SK-N-SH (cell line): ENCODE results near the gene NUAK1. TPM values are rescaled to one million over a fixed set of nuclear protein-coding genes. Genes with fewer than 3 reads are reported as not detected.

Source experiments
- CTCF ChIA-PET: fragments of 300-600, 350-600 bp; formaldehyde crosslinking; extraction: SDS; loops from one replicate; lab custom pipeline; 2021; lab: Yijun Ruan, JAX
- POLR2A ChIA-PET: fragments of 350-600 bp; sonication (Branson Sonifier 250); formaldehyde crosslinking; extraction: SDS; loops from one replicate; lab custom pipeline; 2020; ENCODE audit warnings: antibody characterized with exemption, inconsistent platforms; lab: Yijun Ruan, JAX
- DNase-seq: peaks from one replicate; pipeline ENCODE4 v3.0.0; 2012
- H2AFZ ChIP-seq: fragments of 200-600 bp; sonication (generic); 2 replicates; pipeline ENCODE4 v1.8.1; 2016; ENCODE audit warnings: antibody characterized with exemption, mild to moderate bottlenecking, low read depth
- H3F3A ChIP-seq: fragments of 200-600 bp; sonication (generic); replicated peaks from 2 replicates; pipeline ENCODE3; 2016; ENCODE audit warnings: antibody characterized with exemption, mild to moderate bottlenecking; ENCODE audit not compliant: insufficient read depth
- H3K27ac ChIP-seq, 2 experiments: fragments of 200-500 bp in 1 of 2; fragments of 200-600 bp in 1 of 2; sonication (Bioruptor generic) in 1 of 2; sonication (generic), shearing (Covaris generic) in 1 of 2; 2 replicates each; pipeline versions ENCODE4 v1.5.1 to v1.6.1; 2014 to 2016; ENCODE audit warnings: low read depth in 2 of 2, inconsistent platforms in 1 of 2, low read length in 1 of 2, mild to moderate bottlenecking in 1 of 2, mixed read lengths in 1 of 2
- H3K27me3 ChIP-seq: fragments of 200-600 bp; sonication (generic), shearing (Covaris generic); 2 replicates; pipeline ENCODE4 v1.6.1; 2016; ENCODE audit warnings: mixed run types; ENCODE audit not compliant: insufficient read depth
- H3K36me3 ChIP-seq, 2 experiments: fragments of 200-500 bp in 1 of 2; fragments of 200-600 bp in 1 of 2; sonication (Bioruptor generic) in 1 of 2; sonication (generic) in 1 of 2; replicated peaks in 1 of 2; 2 replicates each; pipeline versions ENCODE3 to v1.5.1; 2014 to 2016; ENCODE audit warnings: low read length in 1 of 2, mild to moderate bottlenecking in 1 of 2; ENCODE audit not compliant: insufficient read depth in 2 of 2, control insufficient read depth in 1 of 2
- H3K4me1 ChIP-seq, 2 experiments: fragments of 200-500 bp in 1 of 2; fragments of 200-600 bp in 1 of 2; sonication (Bioruptor generic) in 1 of 2; sonication (generic), shearing (Covaris generic) in 1 of 2; 2 replicates each; pipeline versions ENCODE4 v1.5.1 to v1.6.1; 2014 to 2016; ENCODE audit warnings: low read depth in 1 of 2, low read length in 1 of 2, mixed run types in 1 of 2; ENCODE audit not compliant: insufficient read depth in 2 of 2, control insufficient read depth in 1 of 2
- H3K4me2 ChIP-seq: fragments of 200-600 bp; sonication (generic), shearing (Covaris generic); 2 replicates; pipeline ENCODE4 v1.6.1; 2017; ENCODE audit warnings: mixed run types
- H3K4me3 ChIP-seq, 2 experiments: fragments of 200-500 bp in 1 of 2; fragments of 200-600 bp in 1 of 2; sonication (Bioruptor generic) in 1 of 2; sonication (generic), shearing (Covaris generic) in 1 of 2; 2 replicates each; pipeline versions ENCODE4 v1.5.1 to v1.8.1; 2014 to 2016; ENCODE audit warnings: low read depth in 2 of 2, inconsistent platforms in 1 of 2, low read length in 1 of 2, mild to moderate bottlenecking in 1 of 2, mixed read lengths in 1 of 2, moderate library complexity in 1 of 2
- H3K79me2 ChIP-seq: fragments of 200-600 bp; sonication (generic); 2 replicates; pipeline ENCODE4 v1.8.1; 2017; ENCODE audit warnings: mild to moderate bottlenecking; ENCODE audit not compliant: insufficient read depth
- H3K9ac ChIP-seq: fragments of 200-600 bp; sonication (generic); 2 replicates; pipeline ENCODE4 v1.6.1; 2017; ENCODE audit warnings: mixed run types
- H3K9me2 ChIP-seq: fragments of 200-600 bp; sonication (generic); 2 replicates; pipeline ENCODE4 v1.6.1; 2017; ENCODE audit warnings: mixed run types
- H3K9me3 ChIP-seq: fragments of 200-600 bp; sonication (generic); 2 replicates; pipeline ENCODE4 v1.6.1; 2017; ENCODE audit warnings: mixed run types, mild to moderate bottlenecking, moderate library complexity
- H4K20me1 ChIP-seq: fragments of 200-600 bp; sonication (generic); 2 replicates; pipeline ENCODE4 v1.6.1; 2017; ENCODE audit warnings: mild to moderate bottlenecking, mixed run types; ENCODE audit not compliant: insufficient read depth
- CHD2 ChIP-seq: fragments of 150-350 bp; IDR thresholded peaks from 2 replicates; pipeline ENCODE4 v1.6.1; 2018; ENCODE audit warnings: low read length; ENCODE audit not compliant: partially characterized antibody
- CTCF ChIP-seq: fragments of 200-600 bp; sonication (generic); IDR thresholded peaks from 2 replicates; pipeline ENCODE4 v1.6.1; 2017; ENCODE audit warnings: antibody characterized with exemption, mild to moderate bottlenecking, moderate library complexity
- ELF1 ChIP-seq: IDR thresholded peaks from 2 replicates; pipeline ENCODE4 v1.4.0; 2012
- EP300 ChIP-seq, 2 experiments: IDR thresholded peaks; 2 replicates each; pipeline versions ENCODE4 v1.4.0 to v1.6.1; 2012; ENCODE audit warnings: borderline replicate concordance in 1 of 2, low read depth in 1 of 2, low read length in 1 of 2
- FOSL2 ChIP-seq: IDR thresholded peaks from 2 replicates; pipeline ENCODE4 v1.4.0; 2012; ENCODE audit warnings: low read depth, mild to moderate bottlenecking, moderate library complexity, borderline replicate concordance
- FOXM1 ChIP-seq: IDR thresholded peaks from 2 replicates; pipeline ENCODE4 v1.4.0; 2012; ENCODE audit warnings: low read depth, mild to moderate bottlenecking
- GABPA ChIP-seq: IDR thresholded peaks from 2 replicates; pipeline ENCODE4 v1.4.0; 2012; ENCODE audit warnings: low read depth, mild to moderate bottlenecking
- GATA2 ChIP-seq: sonication (generic); formaldehyde crosslinking; IDR thresholded peaks from 2 replicates; pipeline ENCODE4 v1.5.0; 2020; ENCODE audit warnings: mild to moderate bottlenecking, missing genetic modification reagents
- MAX ChIP-seq: IDR thresholded peaks from 2 replicates; pipeline ENCODE4 v1.4.0; 2012; ENCODE audit warnings: low read depth
- MXI1 ChIP-seq: IDR thresholded peaks from 2 replicates; pipeline ENCODE4 v1.6.1; 2012; ENCODE audit warnings: mild to moderate bottlenecking, low read depth, low read length, improper control_type of control experiment
- PBX3 ChIP-seq: IDR thresholded peaks from 2 replicates; pipeline ENCODE4; 2012
- POLR2AphosphoS5 ChIP-seq: IDR thresholded peaks from 2 replicates; pipeline ENCODE4 v1.6.1; 2012; ENCODE audit warnings: low read depth, low read length
- RCOR1 ChIP-seq: fragments of 150-350 bp; IDR thresholded peaks from 2 replicates; pipeline ENCODE4 v1.6.1; 2017; ENCODE audit warnings: antibody characterized with exemption, low read length
- RXRA ChIP-seq: IDR thresholded peaks from 2 replicates; pipeline ENCODE4 v1.4.0; 2012; ENCODE audit warnings: low read depth, mild to moderate bottlenecking, borderline replicate concordance
- SMC3 ChIP-seq: IDR thresholded peaks from 2 replicates; pipeline ENCODE4 v1.6.1; 2012; ENCODE audit warnings: low read depth, low read length, improper control_type of control experiment
- TAF1 ChIP-seq: IDR thresholded peaks from 2 replicates; pipeline ENCODE4 v1.6.1; 2012; ENCODE audit warnings: low read depth, mild to moderate bottlenecking, low read length, moderate library complexity, borderline replicate concordance
- TEAD4 ChIP-seq: IDR thresholded peaks from 2 replicates; pipeline ENCODE4 v1.4.0; 2012; ENCODE audit warnings: mild to moderate bottlenecking, borderline replicate concordance; ENCODE audit not compliant: insufficient read depth
- ZBTB33 ChIP-seq: IDR thresholded peaks from 2 replicates; pipeline ENCODE4 v1.4.0; 2012; ENCODE audit warnings: low read depth, borderline replicate concordance
- WGBS: methylation state at CpG from one replicate; pipeline ENCODE4 v1.1.6; 2017; ENCODE audit warnings: low lambda C conversion rate; 5-methylcytosine and 5-hydroxymethylcytosine counted together
- polyA plus RNA-seq, 3 experiments: library from polyadenylated mRNA; depleted of rRNA; stranded (reverse); fragments of >200 nt; gene quantifications; 2 replicates each; pipeline ENCODE4 v1.2.3, GENCODE V29; 2012

The NUAK1 gene
- polyA plus RNA-seq, 1 of the 3 experiments (the other 2 are of a cell fraction) = 8.1 TPM

DNA sequence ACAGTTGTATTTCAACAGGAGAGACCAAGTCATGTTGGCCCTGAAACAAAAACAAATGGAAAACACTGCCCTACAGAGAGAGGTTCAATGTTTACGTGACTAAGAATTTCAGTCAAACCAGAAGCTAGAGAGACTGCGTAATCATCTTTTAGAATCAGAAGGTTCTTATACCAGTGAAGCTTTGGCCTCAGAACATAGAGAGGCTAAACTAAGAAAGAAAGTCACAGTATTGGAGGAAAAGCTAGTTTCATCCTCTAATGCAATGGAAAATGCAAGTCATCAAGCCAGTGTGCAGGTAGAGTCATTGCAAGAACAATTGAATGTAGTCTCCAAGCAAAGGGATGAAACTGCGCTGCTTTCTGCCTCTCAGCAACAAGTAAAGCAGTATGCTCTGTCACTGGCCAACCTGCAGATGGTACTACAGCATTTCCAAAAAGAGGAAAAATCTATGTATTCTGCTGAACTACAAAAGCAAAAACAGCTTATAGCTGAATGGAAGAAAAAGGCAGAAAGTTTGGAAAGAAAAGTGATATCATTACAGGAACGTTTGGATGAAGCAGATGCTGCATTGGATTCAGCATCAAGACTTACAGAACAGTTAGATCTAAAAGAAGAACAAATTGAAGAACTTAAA lies 32.5 kb upstream of the NUAK1 start:
- Histone ChIP-seq H3F3A (no peaks in the 10 kb centered on the region), H3K4me1 (no peaks in the 10 kb centered on the region), H3K9me3 (no peaks in the 10 kb centered on the region), H3K4me3 (no peak overlapping the region), H3K4me2 (no peak overlapping the region), H3K79me2 (no peaks in the 10 kb centered on the region), H3K27me3 (no peaks in the 10 kb centered on the region), H4K20me1 (no peaks in the 10 kb centered on the region), H3K36me3 (no peaks in the 10 kb centered on the region)
- CTCF ChIA-PET = interaction anchor here (1.4 to 1.8 kb wide), 2 partner anchors 15 to 53 kb away, joined by 3 to 6 read pairs; no protein-coding TSS in a partner anchor
- TF ChIP-seq SMC3 (no peak), GATA2 (CRISPR knock-in tag) (no peak), ZBTB33 (no peak), FOXM1 (no peak), CTCF (no peak), RXRA (no peak), TAF1 (no peak), PBX3 (no peak), MXI1 (no peak), FOSL2 (no peak), TEAD4 (no peak), POLR2AphosphoS5 (no peak)
- TF ChIP-seq, all 33 proteins: peak for 0
- 71% methylated on average over 4 of the region's 4 CpGs for WGBS
- H3K9ac ChIP-seq = no peak overlapping the region
- no peak overlapping the region for H2AFZ ChIP-seq
- DNase-seq = no peak
- H3K9me2 ChIP-seq = no peaks in the 10 kb centered on the region
- H3K27ac ChIP-seq = no peak overlapping the region
- POLR2A ChIA-PET = no interaction called here

DNA sequence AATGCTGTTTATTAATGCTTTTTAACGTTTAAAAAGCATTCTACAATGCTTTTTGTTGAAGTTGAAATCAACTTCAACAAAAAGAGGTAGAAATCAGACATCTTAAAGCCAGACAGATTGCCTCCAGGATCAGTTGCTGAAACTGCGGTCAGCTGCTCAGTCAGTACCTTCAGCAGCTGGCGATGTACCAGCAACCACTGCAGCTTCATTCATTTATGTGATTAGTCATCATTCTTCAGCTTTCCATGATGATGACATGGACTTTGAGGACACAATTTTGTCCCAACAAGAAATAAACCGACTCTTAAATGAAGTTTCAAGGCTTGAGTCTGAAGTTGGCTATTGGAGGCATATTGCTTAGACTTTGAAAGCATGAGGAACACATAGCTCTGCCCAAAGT lies 31.5 kb upstream of the NUAK1 start:
- H3K27me3 ChIP-seq = no peaks in the 10 kb centered on the region
- H3K4me2 ChIP-seq = no peak overlapping the region
- H3F3A ChIP-seq = no peaks in the 10 kb centered on the region
- no peaks in the 10 kb centered on the region for H4K20me1 ChIP-seq
- H3K9me2 ChIP-seq = no peaks in the 10 kb centered on the region
- CTCF ChIA-PET = interaction anchor here (1.0 kb wide), 1 partner anchor 8 kb away, joined by 3 read pairs; no protein-coding TSS in a partner anchor
- no peak for TF ChIP-seq EP300 (IDR thresholded peaks at IDR 0.05; ENCODE audit: borderline replicate concordance in 1 of 2, low read depth in 1 of 2, low read length in 1 of 2)
- no peak for TF ChIP-seq GABPA
- TF ChIP-seq MAX = no peak
- no peak for TF ChIP-seq RXRA
- no peak for TF ChIP-seq CHD2
- no peak for TF ChIP-seq POLR2AphosphoS5
- TF ChIP-seq ELF1 = no peak
- TF ChIP-seq RCOR1 = no peak
- TF ChIP-seq, all 33 proteins: peak for 0
- H3K79me2 ChIP-seq = no peaks in the 10 kb centered on the region
- no peak overlapping the region for H3K4me3 ChIP-seq
- POLR2A ChIA-PET = no interaction called here
- H3K4me1 ChIP-seq = no peaks in the 10 kb centered on the region
- no peaks in the 10 kb centered on the region for H3K9me3 ChIP-seq
- H2AFZ ChIP-seq = no peak overlapping the region
- no peaks in the 10 kb centered on the region for H3K36me3 ChIP-seq
- 47% methylated on average over 4 of the region's 4 CpGs for WGBS
- no peak for DNase-seq
- no peak overlapping the region for H3K27ac ChIP-seq
- H3K9ac ChIP-seq = no peak overlapping the region
